Activated CD4-positive, alpha-beta T cell treated with anti-CD3 and anti-CD28 coated beads for 24 hours (primary cell): ENCODE results near the gene COL11A2.

Experiments used
- DNase-seq, 2 donors: peaks; one replicate each; pipeline ENCODE4 v3.0.0-alpha.2; 2020; ENCODE audit warnings: low read depth in 2 of 2

The COL11A2 gene

DNA sequence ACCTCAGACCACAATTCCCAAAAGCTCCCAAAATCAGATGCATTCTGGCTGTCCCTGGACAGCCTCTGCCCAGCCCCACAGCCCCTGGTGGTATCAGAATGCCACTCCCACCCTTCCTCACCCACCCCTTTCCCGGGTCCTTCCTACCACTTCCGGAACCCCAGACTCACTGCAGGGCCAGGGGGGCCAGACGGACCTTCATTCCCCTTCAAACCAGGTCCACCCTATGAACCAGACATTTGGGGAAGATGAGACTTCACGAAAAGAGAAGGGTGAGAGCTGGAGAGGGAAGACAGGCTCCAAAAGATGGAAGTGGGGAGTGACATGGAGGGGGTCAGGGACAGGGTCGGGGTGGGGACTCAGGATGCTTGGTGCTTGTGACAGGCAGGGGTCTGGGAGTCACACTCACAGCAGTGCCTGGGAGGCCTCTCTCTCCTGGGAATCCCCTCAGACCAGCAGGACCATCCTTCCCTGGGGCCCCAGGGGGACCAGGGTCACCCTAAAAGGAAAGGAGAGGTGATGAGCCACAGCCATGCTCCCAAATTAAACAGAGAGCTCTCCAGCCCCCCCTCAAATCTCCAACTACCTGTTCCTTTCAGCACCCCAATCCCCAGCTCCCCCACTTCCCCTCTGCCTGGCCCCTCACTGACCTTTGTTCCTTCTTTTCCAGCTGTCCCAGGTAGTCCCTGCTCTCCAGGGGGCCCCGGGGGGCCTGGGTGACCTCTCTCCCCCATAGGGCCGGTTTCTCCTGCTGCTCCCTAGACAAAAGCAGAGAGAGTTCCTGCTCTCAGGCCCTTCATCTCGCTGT lies 20.2 kb downstream of the COL11A2 start:
- no peak for DNase-seq

DNA sequence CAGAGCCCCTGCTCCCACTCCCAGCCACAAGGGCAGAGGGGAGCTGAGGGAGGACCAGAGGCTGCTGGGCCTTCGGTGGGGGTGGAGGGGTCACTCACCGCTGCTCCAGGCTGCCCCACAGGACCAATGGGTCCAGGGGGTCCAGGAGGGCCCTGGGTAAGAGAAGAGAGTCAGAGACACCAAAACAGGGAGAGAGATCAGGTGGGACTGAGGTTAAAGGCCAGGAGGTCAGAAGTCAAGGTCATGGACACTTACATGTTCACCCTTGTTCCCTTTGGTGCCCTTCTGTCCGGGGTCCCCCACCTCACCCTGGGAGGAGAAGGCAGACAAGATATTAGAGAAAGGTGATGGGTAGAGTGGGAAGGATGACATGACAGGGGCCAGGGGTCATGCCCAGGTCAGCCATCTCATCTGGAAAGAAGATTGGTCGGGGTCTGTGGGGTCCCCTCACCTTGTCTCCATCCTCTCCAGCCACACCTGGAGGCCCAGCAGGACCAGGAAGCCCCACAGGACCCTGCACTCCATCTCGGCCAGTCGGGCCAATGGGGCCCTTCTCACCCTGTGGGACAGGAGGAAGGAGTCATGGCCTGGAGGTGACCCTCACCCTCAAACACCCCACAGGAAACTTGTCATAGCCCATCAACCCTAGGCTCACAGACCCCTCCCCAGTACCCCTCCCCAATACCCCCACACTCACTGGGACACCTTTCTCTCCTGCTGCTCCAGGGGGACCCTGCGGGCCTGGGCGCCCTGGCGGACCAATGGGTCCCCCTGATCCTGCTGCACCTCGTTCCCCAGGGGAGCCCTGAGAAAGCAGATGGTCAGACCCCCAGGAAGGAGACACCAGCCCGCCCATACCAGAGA lies 21.0 kb downstream of the COL11A2 start:
- DNase-seq, result no peak

DNA sequence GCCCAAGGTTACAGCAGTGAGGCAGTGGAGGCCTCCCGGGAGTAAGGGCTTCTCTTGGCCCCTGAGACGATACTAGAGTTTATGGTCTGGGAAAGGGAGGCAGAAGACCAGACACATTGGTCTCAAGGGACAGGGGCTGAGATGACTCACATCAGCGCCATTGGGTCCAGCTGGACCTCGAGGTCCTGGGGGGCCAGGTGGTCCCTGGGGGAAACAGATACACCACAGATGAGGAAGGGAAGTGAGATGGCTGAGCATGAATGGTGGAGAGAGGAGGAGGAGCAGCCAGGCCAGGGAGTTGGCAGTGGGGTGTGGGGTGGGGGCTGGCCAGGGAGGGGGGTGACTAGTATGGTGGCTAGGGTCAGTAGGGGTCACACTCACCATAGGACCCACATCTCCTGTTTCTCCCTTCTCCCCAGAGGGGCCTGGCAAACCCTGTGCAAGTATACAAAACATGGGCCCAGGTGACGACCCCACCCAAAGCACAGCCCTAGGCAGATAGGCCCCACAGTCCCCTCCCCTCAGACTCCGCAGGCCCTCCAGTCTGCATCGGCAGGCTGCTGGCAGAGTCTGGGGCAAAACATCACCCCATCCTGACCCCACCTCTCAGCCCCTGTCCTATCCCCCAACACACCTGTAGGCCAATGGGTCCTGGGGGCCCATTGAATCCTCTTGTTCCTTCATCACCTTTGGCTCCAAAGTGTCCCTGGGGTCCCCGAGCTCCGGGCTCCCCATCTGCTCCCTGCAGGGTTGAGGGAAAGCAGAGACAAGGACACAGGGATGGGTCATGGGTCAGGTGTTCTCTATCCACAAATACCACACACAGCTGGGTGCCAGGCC lies 21.9 kb downstream of the COL11A2 start:
- DNase-seq, result no peak

DNA sequence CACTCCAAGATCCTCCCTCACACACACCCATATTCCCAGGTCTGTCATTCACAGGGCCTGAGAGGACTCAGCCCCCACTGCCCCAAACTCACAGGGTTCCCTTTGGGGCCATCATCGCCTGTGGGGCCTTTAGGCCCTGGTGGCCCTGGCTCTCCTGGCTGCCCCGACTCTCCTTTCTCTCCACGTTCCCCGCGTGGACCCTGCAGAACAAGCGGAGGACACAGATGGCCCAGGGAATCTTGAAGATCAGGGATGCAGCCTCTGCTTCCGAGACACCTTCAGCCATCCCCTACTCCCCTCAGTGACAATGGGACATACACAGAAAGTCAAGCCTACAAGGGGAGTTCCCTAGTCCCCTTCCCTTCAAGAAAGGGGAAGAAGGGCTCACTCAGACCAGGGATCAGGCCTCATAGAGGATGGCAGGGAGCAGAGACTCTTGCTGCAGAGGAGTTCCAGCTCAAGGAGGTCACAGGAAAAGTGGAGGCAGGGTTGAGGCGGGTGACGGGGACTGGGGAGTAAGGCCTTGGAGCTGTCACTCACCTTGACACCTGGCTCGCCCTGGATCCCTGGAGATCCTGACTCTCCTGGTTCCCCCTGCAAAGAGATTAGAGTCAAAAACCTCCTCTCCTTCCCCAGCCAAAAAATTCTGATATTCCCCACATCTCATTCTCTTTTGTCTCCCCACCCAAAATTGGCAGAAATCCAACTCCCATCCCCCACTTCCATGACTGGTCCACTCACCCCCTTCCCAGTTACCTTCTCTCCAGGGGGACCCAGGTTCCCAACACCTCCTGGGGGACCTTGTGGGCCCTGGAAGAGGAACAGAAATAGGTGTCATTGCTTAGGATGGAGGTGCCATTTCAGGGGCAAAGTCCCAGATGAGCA lies 22.7 kb downstream of the COL11A2 start:
- DNase-seq, result no peak

DNA sequence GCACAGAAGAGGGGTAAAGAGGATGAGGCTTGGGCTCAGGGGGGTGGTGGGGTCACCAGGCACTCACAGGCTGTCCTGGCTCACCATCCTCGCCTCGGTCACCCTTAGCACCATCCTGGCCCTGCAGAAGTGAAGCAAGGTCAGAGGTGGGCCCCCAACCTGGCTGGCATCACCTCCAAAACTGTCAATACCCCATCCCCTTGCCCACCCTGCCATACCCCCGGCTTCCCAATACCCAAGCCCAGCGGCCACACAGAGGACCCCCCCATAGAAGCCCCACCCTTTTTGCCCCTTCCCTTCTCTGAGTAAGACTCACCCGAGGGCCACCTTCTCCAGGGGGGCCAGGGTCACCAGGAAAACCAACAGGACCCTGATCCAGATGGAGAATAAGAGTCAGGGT lies 23.6 kb downstream of the COL11A2 start:
- no peak for DNase-seq

DNA sequence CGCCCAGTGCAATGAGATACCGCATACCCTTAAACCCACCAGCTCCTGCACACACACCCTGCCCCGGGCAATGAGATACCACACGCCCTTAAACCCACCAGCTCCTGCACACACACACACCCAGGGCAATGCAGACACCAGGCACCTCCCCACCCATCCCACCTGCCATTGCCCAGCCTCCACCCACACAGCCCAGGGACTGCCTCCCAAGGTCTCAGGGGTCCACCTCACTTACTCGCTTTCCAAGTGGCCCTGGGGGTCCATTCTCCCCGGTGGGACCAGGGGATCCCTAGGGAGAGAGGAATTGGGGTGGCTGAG lies 24.0 kb downstream of the COL11A2 start:
- no peak for DNase-seq

DNA sequence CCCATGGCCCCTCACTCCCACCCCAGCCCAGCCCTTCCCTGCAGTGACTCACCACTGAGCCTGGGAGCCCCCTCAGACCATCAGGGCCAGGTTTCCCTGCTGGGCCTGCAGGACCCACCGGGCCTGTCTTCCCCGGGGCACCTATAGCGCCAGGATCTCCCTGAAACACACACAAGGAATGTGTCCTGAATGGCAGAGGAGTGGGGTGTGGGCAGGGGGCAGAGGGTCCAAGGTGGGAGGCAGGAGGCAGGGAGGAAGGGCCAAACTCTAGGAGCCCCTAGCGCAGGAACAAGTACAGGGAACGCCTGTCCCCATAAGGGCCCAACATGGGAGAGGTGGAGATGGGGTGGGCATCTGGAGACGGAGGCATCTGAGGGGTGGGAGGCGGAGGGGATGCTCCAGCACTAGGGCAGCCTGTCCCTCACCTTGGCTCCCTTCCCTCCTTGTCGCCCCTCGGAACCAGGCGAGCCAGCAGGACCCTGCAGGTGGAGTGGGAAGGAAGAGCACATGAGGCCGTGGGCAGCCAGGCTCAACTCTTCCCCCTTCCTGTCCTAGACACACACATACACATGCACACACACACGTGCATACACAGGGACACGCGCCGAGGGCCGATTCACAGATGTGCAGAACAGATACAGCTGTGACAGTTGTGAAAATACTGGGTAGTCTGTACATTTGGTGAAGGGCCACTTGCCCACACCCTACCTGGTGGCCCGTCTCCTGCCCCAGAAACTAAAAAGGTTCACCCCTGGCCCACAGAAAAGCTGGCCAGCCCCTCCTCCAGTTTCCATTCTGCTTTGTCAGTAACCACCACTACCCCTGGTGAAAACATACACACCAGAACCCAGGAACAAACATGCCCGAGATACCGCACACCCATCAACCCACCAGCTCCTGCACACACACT lies 24.6 kb downstream of the COL11A2 start:
- DNase-seq, result no peak

DNA sequence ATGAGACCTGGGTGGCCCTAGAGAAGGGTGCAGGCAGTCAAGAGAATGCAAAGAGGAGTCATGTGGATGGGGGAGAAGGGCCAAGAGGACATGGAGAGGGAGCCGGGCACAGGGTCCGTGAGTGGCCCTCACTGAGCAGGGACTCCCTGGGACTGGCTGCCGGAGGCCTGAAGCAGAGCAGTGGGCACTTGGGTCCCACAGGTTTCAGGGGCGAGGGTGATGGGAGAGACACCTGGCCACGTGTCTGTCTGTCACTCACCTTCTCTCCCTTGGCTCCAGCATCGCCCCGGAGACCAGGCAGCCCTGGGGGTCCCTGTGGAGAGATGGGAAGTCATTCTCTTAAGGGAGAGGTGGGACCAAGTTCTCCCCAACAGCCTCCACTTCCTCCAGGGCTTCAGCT lies 25.5 kb downstream of the COL11A2 start:
- no peak for DNase-seq

DNA sequence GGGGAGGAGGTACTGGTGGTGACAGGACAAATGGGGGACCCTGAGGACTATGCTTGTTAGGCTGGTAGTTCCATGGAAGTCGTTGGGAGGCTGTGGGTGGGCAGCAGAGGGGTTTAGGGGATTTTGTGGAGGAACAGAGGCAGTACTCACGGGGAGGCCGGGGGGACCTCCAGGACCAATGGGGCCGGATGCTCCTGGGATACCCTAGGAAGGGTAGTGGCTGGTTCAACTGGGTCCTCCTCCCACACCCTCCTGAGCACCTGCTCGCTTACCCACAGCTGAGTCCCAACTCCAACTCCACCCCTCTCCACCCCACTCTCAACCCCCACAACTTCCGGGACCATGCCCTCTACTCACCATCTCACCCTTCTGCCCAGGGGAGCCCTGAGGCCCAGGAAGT lies 25.9 kb downstream of the COL11A2 start:
- DNase-seq, result no peak

DNA sequence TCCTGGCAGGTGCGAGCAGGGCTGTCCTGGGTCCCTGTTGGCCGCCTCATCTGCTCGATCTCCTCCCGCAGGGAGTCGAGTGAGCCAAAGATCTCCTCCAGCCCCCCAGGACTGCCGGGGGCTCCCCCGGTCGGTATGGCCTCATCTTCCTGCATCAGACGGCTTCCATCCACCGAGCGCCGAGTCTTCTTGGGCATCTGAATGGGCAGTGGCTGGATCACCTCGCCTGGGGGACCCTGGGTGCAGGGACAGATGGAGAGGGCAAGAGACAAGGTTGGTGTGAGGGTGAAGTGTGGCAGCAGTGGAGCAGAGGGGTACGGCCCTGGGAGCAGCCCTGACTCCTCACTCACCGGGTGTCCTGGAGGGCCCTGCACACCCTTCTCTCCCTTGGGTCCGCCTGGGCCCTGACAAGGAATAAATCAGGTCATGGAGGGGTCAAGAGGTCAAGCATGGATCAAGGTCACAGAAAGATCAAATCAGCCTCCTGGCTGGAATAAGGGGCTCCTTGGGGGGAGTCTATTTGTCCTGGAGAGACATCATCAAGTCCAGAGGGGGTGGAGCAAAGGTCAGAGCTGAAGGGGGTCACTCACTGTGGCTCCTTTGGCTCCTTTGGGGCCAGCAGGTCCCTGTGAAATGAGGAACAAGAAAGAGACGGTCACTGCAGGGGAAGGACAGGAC lies 26.5 kb downstream of the COL11A2 start:
- DNase-seq, result no peak

DNA sequence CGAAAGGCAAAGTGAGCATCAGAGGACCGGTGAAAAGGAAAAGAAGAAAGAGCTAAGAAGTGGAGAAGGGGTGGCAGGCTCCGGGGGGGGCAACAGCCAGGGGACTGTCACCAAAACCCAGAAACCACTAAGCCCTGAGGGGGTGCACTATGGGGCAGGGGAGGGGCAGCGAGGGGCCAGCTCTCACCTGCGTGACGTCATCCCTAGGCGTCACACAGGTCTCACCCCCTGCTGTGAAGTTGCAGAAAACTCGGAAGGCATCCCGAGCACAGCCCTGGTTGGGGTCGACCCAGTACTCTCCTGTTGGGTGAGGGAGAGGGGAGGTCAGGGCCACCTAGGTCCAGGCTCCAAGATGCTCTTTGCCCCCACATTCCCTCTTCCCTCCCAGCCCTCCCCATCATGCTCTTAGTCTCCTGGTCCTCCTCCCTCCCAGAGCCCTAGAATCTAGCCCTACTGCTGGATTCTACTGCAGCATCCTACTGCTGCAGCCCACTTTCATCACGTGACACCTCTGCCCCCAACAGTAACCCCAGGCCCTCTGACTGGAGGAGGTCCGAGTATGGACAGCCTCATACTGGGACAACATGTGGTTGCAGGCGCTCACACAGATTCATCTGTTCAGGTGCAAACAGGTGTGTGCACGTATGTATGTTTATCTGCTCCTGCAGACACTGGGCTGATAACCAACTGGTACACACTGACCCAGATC lies 27.4 kb downstream of the COL11A2 start:
- DNase-seq, result no peak

DNA sequence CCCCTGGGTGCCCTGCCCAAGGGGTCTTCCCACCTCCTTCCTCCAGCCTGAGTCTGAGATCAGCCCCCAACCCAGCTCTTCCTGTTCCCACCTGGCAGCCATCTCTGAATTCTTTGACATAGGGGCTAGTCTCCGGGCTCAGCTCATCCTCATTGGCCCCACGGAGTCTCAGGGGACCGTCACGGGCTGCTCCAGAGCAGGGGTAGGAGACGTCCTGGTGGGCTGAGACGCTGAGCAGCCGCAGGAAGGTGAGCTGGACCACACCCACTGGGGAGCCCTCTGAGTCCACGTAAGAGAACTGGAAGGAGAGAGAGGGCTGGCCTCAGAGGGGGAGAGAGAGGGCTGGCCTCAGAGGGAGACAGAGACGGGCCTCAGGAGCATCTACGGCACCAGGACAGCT lies 28.1 kb downstream of the COL11A2 start:
- no peak for DNase-seq

DNA sequence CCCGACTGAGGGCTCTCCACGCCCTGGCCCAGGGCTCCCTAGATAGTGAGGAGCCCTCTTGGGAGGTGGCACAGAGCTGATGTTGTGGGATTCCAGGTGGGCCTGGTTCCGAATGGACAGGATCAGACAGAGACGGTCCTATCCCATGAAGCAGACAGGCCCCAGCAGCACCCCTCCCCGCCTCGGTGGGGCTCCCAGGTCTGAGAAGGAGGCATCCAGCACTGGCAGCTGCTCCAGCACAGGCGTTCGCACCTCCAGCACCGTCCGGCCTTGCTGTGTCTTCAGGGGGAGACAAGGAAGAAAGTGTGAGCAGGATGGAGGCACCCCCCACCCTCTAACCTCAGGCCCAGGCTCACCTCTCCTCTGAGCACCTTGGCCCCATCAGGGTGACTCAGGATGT lies 28.7 kb downstream of the COL11A2 start:
- no peak for DNase-seq

DNA sequence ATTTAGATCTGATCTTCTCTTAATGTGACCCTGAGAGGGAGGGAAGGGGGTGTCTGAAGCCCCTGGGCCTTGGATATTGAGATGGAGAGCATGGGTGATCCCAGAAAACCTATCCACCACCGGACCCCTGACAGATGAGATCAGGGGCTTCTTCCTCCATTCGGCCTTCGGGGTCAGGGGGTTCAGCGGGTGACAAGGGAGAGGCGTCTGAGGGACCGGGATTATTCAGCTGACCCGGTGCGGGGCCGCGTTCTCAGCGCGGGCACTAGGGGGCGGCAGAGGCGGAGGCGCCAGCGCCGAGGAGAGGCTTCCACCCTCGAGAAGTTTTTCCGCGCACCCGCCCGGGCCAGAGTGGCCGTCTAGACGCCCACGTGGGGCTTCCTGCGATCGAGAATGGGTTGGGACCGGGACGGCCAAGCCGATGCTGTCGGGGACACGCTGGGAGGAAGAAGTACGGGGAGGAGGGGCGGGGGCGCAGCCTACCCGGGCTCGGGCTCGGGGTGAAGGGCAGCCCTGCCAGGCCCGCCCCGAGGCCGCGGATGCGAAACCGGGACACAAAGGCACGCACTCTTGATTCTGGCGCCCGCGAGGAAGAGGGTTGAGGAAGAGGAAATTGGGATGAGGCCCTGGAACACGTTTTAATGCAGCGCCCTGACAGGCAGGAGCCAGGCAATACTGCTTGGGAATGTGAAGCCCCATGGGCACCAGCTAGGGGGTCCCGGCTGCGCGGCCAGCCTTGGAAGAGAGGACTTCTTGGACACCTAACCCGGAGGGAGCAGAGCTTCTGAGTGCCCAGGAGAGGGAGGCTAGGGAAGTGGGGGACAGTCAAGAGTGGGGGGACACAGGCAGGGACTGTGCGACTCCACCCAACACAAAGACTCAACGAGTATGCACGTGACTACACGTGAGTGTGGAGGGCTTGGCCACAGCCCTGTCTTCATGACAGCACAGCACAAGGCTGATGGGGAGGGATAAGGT lies 30.6 kb downstream of the COL11A2 start:
- DNase-seq, result peak; percentile 68 to 84

DNA sequence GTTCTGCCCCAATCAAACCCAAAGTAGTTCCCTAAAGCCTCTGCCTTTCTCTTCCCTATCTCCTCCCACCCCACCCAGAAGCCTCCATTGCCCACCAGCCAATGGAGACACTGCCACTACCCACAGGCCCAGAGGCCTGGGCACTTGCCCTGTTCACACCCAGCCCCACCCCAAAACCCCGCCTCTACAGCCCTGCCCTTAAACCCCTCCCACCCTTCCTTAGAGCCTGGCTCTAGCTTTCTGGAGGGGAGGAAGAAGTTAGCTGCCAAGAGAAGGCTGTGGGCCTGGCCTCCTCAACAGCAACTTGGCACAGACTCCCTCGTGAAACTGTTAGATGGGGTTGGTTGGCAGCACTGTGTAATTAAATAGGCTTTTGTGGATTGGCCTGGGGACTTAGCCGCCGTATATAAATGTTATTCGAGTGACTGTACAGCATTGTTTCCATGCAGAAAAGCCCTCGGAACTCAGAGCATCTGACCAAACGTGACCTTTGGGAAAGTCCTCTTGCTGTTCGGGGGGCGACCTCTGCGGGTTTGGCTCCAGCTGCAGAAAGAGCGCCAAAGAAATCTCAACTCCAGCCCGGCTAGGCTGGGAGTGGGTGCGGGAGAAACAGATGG lies 31.4 kb downstream of the COL11A2 start:
- no peak for DNase-seq

DNA sequence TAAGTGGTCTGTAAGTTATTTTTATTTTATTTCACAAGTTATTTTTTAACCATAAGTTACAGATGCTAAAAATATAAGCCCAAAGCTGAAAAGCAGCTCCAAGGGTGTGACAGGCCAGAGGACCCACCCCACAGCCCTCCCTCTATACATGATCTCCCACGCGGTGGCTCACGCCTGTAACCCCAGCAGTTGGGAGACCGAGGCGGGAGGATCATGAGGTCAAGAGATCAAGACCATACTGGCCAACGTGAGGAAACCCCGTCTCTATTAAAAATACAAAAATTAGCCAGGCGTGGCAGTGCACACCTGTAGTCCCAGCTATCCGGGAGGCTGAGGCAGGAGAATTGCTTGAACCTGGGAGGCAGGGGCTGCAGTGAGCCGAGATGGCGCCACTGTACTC lies 32.2 kb downstream of the COL11A2 start:
- DNase-seq, result no peak

DNA sequence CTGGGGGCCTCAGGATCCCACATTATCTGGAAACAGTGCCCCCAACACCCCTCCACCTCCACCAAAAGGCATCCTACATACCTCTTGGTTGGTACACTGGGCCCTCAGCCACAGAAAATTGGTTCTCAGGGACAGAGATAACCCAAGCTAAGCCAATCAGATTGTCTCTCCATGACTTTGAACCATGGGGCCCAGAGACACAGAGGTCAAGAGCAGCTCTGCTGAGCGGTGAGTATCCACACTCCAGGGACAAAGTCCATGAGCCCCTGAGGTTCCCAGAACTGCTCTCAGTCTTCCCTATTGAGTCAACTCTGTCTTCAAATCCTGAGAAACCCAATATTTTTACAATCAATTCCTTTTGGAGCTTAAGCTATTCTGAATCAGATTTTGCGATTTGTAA lies 35.3 kb downstream of the COL11A2 start:
- no peak for DNase-seq
